Measurements from ENCODE around the gene IHH.

DNA sequence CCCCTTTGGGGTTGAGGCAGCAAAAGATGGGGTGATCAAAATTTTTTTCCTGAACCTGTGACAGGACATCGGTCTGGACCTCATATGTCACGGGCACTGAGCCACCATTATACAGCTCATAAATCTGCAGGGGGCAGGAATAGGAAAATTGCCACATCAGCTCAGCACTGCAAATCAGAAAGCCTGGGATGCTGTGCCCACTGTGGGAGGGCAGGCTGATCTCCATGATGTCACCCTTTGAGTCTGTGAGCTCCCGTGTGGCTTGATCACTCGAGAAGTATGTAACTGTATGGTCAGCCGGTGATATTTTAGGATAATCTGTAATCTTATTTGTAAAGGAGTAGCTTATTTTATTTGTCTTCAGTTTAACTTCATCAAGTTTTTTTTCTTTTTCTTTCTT is 49.8 kb downstream of the IHH start:
- no peak for TF ChIP-seq TRIM24 (IDR thresholded peaks at IDR 0.05)
- no peak for TF ChIP-seq MTA3 (IDR thresholded peaks at IDR 0.05; ENCODE audit: borderline replicate concordance)
- TF ChIP-seq, protein P1, sequence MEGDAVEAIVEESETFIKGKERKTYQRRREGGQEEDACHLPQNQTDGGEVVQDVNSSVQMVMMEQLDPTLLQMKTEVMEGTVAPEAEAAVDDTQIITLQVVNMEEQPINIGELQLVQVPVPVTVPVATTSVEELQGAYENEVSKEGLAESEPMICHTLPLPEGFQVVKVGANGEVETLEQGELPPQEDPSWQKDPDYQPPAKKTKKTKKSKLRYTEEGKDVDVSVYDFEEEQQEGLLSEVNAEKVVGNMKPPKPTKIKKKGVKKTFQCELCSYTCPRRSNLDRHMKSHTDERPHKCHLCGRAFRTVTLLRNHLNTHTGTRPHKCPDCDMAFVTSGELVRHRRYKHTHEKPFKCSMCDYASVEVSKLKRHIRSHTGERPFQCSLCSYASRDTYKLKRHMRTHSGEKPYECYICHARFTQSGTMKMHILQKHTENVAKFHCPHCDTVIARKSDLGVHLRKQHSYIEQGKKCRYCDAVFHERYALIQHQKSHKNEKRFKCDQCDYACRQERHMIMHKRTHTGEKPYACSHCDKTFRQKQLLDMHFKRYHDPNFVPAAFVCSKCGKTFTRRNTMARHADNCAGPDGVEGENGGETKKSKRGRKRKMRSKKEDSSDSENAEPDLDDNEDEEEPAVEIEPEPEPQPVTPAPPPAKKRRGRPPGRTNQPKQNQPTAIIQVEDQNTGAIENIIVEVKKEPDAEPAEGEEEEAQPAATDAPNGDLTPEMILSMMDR (IDR thresholded peaks at IDR 0.05 in 2 of 3, conservative IDR thresholded peaks at IDR 0.05 in 1 of 3; ENCODE audit: insufficient read depth in 2 of 3, low read depth in 1 of 3, low read length in 3 of 3), result no peak
- TF ChIP-seq, protein P2, sequence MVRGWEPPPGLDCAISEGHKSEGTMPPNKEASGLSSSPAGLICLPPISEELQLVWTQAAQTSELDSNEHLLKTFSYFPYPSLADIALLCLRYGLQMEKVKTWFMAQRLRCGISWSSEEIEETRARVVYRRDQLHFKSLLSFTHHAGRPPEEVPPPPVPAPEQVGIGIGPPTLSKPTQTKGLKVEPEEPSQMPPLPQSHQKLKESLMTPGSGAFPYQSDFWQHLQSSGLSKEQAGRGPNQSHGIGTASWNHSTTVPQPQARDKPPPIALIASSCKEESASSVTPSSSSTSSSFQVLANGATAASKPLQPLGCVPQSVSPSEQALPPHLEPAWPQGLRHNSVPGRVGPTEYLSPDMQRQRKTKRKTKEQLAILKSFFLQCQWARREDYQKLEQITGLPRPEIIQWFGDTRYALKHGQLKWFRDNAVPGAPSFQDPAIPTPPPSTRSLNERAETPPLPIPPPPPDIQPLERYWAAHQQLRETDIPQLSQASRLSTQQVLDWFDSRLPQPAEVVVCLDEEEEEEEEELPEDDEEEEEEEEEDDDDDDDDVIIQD (CRISPR knock-in tag; IDR thresholded peaks at IDR 0.05), result no peak
- TF ChIP-seq BMI1 (IDR thresholded peaks at IDR 0.05; ENCODE audit: low read length), result no peak
- TF ChIP-seq EZH2 (IDR thresholded peaks at IDR 0.05; ENCODE audit: borderline replicate concordance, low read depth, low read length), result no peak
- TF ChIP-seq JUN (IDR thresholded peaks at IDR 0.05; ENCODE audit: borderline replicate concordance, low read depth, low read length), result no peak
- no peak for TF ChIP-seq JUN (CRISPR knock-in tag; IDR thresholded peaks at IDR 0.05; ENCODE audit: borderline replicate concordance)
- TF ChIP-seq ZNF239 (CRISPR knock-in tag; IDR thresholded peaks at IDR 0.05), result no peak
- TF ChIP-seq, protein P3, sequence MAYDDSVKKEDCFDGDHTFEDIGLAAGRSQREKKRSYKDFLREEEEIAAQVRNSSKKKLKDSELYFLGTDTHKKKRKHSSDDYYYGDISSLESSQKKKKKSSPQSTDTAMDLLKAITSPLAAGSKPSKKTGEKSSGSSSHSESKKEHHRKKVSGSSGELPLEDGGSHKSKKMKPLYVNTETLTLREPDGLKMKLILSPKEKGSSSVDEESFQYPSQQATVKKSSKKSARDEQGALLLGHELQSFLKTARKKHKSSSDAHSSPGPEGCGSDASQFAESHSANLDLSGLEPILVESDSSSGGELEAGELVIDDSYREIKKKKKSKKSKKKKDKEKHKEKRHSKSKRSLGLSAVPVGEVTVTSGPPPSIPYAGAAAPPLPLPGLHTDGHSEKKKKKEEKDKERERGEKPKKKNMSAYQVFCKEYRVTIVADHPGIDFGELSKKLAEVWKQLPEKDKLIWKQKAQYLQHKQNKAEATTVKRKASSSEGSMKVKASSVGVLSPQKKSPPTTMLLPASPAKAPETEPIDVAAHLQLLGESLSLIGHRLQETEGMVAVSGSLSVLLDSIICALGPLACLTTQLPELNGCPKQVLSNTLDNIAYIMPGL (CRISPR knock-in tag; IDR thresholded peaks at IDR 0.05), result no peak
- TF ChIP-seq FOXK2 (conservative IDR thresholded peaks at IDR 0.05 in 1 of 2, IDR thresholded peaks at IDR 0.05 in 1 of 2; ENCODE audit: low read depth in 2 of 2), result no peak
- TF ChIP-seq ZNF57 (CRISPR knock-in tag; IDR thresholded peaks at IDR 0.05), result no peak
- no peak for TF ChIP-seq POLR2A (conservative IDR thresholded peaks at IDR 0.05)
